ENCODE measurements around the gene TRDMT1. TPM values are rescaled to one million over a fixed set of nuclear protein-coding genes. Genes with fewer than 3 reads are reported as not detected.

TRDMT1 gene
- total RNA-seq, 1 donor from 2014 or later = 5.9 TPM

- Histone ChIP-seq H4K20me1 (ENCODE audit: insufficient read depth, low read length) (no peaks in the 10 kb centered on the region), H3K27me3 (ENCODE audit: insufficient read depth, low read length) (no peaks in the 10 kb centered on the region), H3K9me3 (ENCODE audit: insufficient read depth, low read depth, low read length) (no peaks in the 10 kb centered on the region), H3K27ac (ENCODE audit: low read depth, low read length) (no peak overlapping the region), H3K79me2 (ENCODE audit: insufficient read depth, low read length) (no peaks in the 10 kb centered on the region), H3K4me2 (ENCODE audit: low read length) (no peak overlapping the region), H3K9ac (ENCODE audit: low read length) (no peak overlapping the region), H3K4me3 (ENCODE audit: insufficient read depth, low read depth, low read length) (no peak overlapping the region), H2AFZ (ENCODE audit: low read depth, low read length) (no peak overlapping the region), H3K36me3 (ENCODE audit: insufficient read depth, low read length) (no peaks in the 10 kb centered on the region), H3K4me1 (ENCODE audit: insufficient read depth, low read length) (no peaks in the 10 kb centered on the region)
- Mint-ChIP-seq H3K27me3 (ENCODE audit: low read depth, unreplicated experiment) (no peaks in the 10 kb centered on the region), H3K4me1 (ENCODE audit: low read depth, unreplicated experiment) (peaks cover 4% of the 10 kb centered on the region), H3K27ac (ENCODE audit: unreplicated experiment) (no peak overlapping the region), H3K9me3 (ENCODE audit: unreplicated experiment) (no peaks in the 10 kb centered on the region), H3K4me3 (ENCODE audit: unreplicated experiment) (no peak overlapping the region), H3K36me3 (ENCODE audit: low read depth, unreplicated experiment) (no peaks in the 10 kb centered on the region)
- FAIRE-seq (no peak), DNase-seq (ENCODE audit: low read depth) (no peak)
- TF ChIP-seq EZH2 (IDR thresholded peaks at IDR 0.05; ENCODE audit: insufficient read depth, low read length) (no peak), CTCF (IDR thresholded peaks at IDR 0.05; ENCODE audit: insufficient read depth, low read depth, low read length) (no peak)
Observed at GRCh38 chr10:17154116-17154515, 47.4 kb downstream of the TRDMT1 start.

- no peak overlapping the region for H3K4me2 ChIP-seq (ENCODE audit: low read length)
- H3K36me3 ChIP-seq (ENCODE audit: insufficient read depth, low read length) = no peaks in the 10 kb centered on the region
- TF ChIP-seq EZH2 (IDR thresholded peaks at IDR 0.05; ENCODE audit: insufficient read depth, low read length) (no peak), CTCF (IDR thresholded peaks at IDR 0.05; ENCODE audit: insufficient read depth, low read depth, low read length) (no peak)
- H3K27ac ChIP-seq (ENCODE audit: low read depth, low read length) = no peak overlapping the region
- H3K27me3 ChIP-seq (ENCODE audit: insufficient read depth, low read length) = no peaks in the 10 kb centered on the region
- no peak overlapping the region for H3K9ac ChIP-seq (ENCODE audit: low read length)
- no peaks in the 10 kb centered on the region for H3K4me1 ChIP-seq (ENCODE audit: insufficient read depth, low read length)
- H3K27ac Mint-ChIP-seq (ENCODE audit: unreplicated experiment) = no peak overlapping the region
- H3K4me3 ChIP-seq (ENCODE audit: insufficient read depth, low read depth, low read length) = no peak overlapping the region
- H3K4me3 Mint-ChIP-seq (ENCODE audit: unreplicated experiment) = no peak overlapping the region
- FAIRE-seq = peak; percentile 13
- DNase-seq (ENCODE audit: low read depth) = no peak
- no peaks in the 10 kb centered on the region for H3K36me3 Mint-ChIP-seq (ENCODE audit: low read depth, unreplicated experiment)
- no peaks in the 10 kb centered on the region for H3K9me3 ChIP-seq (ENCODE audit: insufficient read depth, low read depth, low read length)
- peaks cover 5% of the 10 kb centered on the region for H3K4me1 Mint-ChIP-seq (ENCODE audit: low read depth, unreplicated experiment)
- no peaks in the 10 kb centered on the region for H4K20me1 ChIP-seq (ENCODE audit: insufficient read depth, low read length)
- no peaks in the 10 kb centered on the region for H3K9me3 Mint-ChIP-seq (ENCODE audit: unreplicated experiment)
- no peak overlapping the region for H2AFZ ChIP-seq (ENCODE audit: low read depth, low read length)
- no peaks in the 10 kb centered on the region for H3K79me2 ChIP-seq (ENCODE audit: insufficient read depth, low read length)
- H3K27me3 Mint-ChIP-seq (ENCODE audit: low read depth, unreplicated experiment) = no peaks in the 10 kb centered on the region
Observed at GRCh38 chr10:17153321-17153720, 48.2 kb downstream of the TRDMT1 start.

DNA sequence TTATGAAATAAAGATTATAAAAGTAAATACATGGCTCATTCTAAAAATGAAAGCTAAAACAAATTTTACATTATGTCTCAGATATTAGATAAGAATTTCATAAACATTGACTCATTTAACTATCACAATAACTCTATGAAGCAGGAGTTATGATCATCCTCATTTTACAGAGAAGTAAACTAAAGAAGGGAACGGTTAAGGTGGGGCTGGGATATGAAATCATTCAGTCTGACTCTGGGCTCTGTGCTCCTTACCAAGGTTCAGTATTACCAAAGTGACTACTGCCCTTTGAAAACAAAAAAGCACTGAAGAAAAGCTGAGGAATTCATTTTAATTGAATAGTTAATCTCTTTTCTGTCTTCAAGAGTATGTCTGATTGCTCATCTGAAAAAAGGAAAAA lies 49.8 kb downstream of the TRDMT1 start:
- no peak overlapping the region for H3K9ac ChIP-seq (ENCODE audit: low read length)
- FAIRE-seq (no peak), DNase-seq (ENCODE audit: low read depth) (no peak)
- Mint-ChIP-seq H3K36me3 (ENCODE audit: low read depth, unreplicated experiment) (peaks cover 2% of the 10 kb centered on the region), H3K4me1 (ENCODE audit: low read depth, unreplicated experiment) (peaks cover 9% of the 10 kb centered on the region), H3K9me3 (ENCODE audit: unreplicated experiment) (no peaks in the 10 kb centered on the region), H3K27me3 (ENCODE audit: low read depth, unreplicated experiment) (no peaks in the 10 kb centered on the region), H3K4me3 (ENCODE audit: unreplicated experiment) (no peak overlapping the region), H3K27ac (ENCODE audit: unreplicated experiment) (no peak overlapping the region)
- no peak overlapping the region for H3K4me3 ChIP-seq (ENCODE audit: insufficient read depth, low read depth, low read length)
- no peaks in the 10 kb centered on the region for H3K27me3 ChIP-seq (ENCODE audit: insufficient read depth, low read length)
- no peaks in the 10 kb centered on the region for H3K4me1 ChIP-seq (ENCODE audit: insufficient read depth, low read length)
- no peaks in the 10 kb centered on the region for H4K20me1 ChIP-seq (ENCODE audit: insufficient read depth, low read length)
- H3K36me3 ChIP-seq (ENCODE audit: insufficient read depth, low read length) = no peaks in the 10 kb centered on the region
- no peak overlapping the region for H2AFZ ChIP-seq (ENCODE audit: low read depth, low read length)
- no peaks in the 10 kb centered on the region for H3K9me3 ChIP-seq (ENCODE audit: insufficient read depth, low read depth, low read length)
- no peak overlapping the region for H3K4me2 ChIP-seq (ENCODE audit: low read length)
- H3K27ac ChIP-seq (ENCODE audit: low read depth, low read length) = no peak overlapping the region
- TF ChIP-seq EZH2 (IDR thresholded peaks at IDR 0.05; ENCODE audit: insufficient read depth, low read length) (no peak), CTCF (IDR thresholded peaks at IDR 0.05; ENCODE audit: insufficient read depth, low read depth, low read length) (no peak)
- H3K79me2 ChIP-seq (ENCODE audit: insufficient read depth, low read length) = no peaks in the 10 kb centered on the region
